GM12891 (cell line): ENCODE data around the gene AGBL1.

Experiments
- DNase-seq: peaks from one replicate; pipeline ENCODE4 v3.0.0; 2011; ENCODE audit warnings: low spot score; ENCODE audit not compliant: insufficient read length
- FAIRE-seq: peaks from 2 replicates; lab custom pipeline; 2011; peaks lifted over from hg19 to GRCh38; lab: Jason Lieb, UNC
- PAX5 ChIP-seq: IDR thresholded peaks from 2 replicates; pipeline ENCODE4 v1.6.1; 2011; ENCODE audit warnings: low read length, moderate library complexity, mild to moderate bottlenecking; ENCODE audit not compliant: insufficient read depth, severe bottlenecking
- POLR2A ChIP-seq: IDR thresholded peaks from 2 replicates; pipeline ENCODE4 v1.6.1; 2011; ENCODE audit warnings: low read depth, low read length, control low read depth
- POLR2AphosphoS5 ChIP-seq: IDR thresholded peaks from 2 replicates; pipeline ENCODE4 v1.6.1; 2011; ENCODE audit warnings: low read depth, low read length, control low read depth
- POU2F2 ChIP-seq: IDR thresholded peaks from 2 replicates; pipeline ENCODE4 v1.6.1; 2011; ENCODE audit warnings: low read depth, mild to moderate bottlenecking, control low read depth, low read length, moderate library complexity
- SPI1 ChIP-seq: IDR thresholded peaks from 2 replicates; pipeline ENCODE4 v1.6.1; 2011; ENCODE audit warnings: low read depth, low read length, control low read depth
- TAF1 ChIP-seq: IDR thresholded peaks from 2 replicates; pipeline ENCODE4 v1.6.1; 2011; ENCODE audit warnings: low read depth, low read length, control low read depth

Gene AGBL1

DNA sequence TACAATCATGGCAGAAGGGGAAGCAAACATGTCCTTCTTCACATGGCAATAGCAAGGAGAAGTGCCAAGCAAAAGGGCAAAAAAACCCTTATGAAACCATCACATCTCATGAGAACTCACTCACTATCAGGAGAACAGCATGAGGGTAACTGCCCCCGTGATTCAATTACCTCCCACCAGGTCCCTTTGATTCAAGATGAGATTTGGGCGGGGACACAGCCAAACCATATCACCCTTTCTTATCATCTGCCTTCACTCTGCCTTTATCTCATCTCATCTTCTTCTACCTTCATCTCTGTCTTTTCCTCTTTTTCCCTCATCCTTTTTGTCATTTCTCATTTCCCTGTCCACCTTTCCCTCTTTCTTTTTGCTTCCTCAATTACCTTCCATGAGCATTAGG is 149.6 kb downstream of the AGBL1 start:
- FAIRE-seq (no peak), DNase-seq (no peak)
- TF ChIP-seq PAX5 (no peak), POU2F2 (no peak), TAF1 (no peak), POLR2A (no peak), POLR2AphosphoS5 (no peak), SPI1 (no peak)

DNA sequence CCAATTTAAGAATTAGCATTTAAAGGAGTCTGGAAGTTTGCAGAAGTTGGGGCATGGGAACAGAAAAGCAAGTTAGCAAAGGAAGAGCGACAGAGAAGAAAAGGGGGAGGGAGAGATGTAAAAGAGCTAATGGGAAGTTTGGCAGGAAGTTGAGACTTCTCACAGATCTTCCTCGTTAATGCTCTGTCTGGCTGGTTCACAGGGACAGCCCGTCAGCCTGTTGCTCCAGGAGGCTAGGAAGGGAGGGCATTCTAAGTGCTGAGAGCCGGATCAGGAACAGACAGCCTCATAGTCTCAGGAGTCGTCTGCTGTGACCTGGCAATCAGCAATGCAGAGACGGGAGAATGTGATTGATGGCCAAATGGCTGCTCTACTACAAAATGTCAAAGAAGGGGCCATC is 150.3 kb downstream of the AGBL1 start:
- DNase-seq (no peak), FAIRE-seq (no peak)
- TF ChIP-seq SPI1 (no peak), POLR2AphosphoS5 (no peak), PAX5 (no peak), POU2F2 (no peak), TAF1 (no peak)

DNA sequence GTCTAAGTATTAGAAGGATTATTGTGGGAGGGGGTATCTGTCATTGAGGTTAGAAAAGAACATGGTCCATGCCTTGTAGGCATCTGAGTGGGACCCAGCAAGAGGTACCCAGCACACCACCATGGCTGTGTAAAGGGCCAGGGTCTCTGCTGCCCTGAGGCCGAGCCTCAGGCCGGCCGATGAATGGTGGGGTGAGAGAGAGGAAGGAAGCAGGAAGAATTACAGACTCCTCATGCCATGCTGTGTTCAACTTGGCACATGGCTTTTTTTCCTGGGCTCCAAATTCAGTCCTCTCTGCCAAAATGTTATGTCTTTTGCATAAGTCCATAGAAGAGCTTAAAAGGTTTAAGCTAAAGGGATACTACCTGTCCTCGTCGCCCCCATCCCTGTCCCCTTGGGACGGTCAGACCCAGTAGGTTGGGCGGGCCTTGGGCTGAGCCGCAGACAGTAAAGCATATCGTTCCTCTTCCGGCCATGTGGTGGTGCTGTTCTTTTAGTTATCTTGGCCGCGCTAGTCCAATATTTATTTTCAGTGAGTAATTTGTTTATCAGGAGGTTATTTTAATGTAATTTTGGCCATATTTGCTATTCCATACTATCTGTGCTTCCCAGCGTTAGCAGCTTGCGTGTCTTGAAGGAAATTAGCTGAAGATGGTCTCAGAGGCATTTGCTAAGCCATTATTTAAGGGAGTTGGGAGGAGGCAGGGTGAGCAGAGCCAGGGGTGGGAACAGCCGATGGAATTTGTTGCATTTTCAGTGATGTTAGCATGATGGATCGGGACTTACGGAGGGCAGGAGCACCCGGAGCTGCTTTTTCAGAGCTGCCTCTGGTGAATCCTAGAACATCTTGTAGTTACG is 152.4 kb downstream of the AGBL1 start:
- FAIRE-seq, result peak; percentile 58
- TF ChIP-seq TAF1 (no peak), PAX5 (no peak), POLR2A (no peak), SPI1 (no peak), POLR2AphosphoS5 (no peak), POU2F2 (no peak)
- peak; percentile 18 for DNase-seq

DNA sequence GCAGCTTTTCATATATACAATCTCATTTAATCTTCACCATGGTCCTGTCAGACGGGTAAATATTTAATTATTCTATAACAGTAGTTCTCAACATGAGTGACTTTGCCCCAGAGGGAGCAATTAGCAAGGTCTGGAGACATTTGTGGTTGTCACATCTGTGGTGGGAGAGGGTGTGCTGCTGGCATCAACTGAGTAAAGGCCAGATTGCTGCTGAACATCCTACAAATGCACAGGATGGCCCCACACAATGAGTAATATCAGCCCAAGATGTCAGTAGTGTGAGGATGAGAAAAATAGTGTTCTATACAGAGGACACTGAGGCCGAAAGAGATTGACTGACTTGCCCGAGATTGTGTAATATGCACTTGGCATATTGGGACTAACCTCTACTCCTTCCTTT is 156.0 kb downstream of the AGBL1 start:
- FAIRE-seq (no peak), DNase-seq (no peak)
- no peak for TF ChIP-seq POLR2A
- no peak for TF ChIP-seq SPI1
- no peak for TF ChIP-seq POU2F2
- TF ChIP-seq TAF1, result no peak
- no peak for TF ChIP-seq PAX5
- TF ChIP-seq POLR2AphosphoS5, result no peak

DNA sequence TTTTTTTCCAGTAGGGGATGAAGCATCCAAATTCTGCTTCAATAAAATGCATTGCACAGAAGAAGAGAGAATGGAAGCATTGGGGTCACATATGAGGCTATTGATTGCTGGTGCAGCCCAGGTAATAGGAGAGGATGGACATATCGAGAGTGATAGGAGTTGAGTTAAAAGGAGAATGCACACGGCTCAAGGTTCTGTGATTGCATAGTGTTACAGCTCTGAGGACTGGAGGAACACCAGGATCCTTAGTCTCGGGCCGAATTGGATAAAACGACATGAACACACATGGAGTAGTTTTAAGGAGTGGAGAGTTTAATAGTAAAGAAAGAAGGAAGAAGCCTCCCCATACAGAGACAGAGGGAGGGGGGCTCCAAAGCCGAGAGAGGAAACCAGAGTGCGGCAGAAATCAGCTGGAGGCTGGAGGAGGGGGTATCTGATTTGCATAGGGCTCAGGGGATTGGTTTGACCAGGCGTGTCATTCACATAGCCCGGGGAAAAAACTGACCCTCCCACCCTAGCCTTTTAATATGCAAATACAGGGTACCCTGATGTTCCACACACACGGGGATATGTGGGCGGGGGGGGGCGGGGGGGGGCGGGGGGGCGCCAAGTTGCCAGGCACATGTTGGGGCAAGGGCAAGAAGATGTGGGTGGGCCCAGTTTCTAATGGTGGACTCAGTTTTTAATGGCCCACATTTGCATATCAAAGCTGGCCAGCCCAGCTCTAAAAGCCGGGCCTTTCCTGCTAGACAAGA is 156.9 kb downstream of the AGBL1 start:
- FAIRE-seq (no peak), DNase-seq (no peak)
- no peak for TF ChIP-seq TAF1
- no peak for TF ChIP-seq POU2F2
- TF ChIP-seq SPI1, result no peak
- TF ChIP-seq POLR2A, result no peak
- no peak for TF ChIP-seq PAX5
- no peak for TF ChIP-seq POLR2AphosphoS5

DNA sequence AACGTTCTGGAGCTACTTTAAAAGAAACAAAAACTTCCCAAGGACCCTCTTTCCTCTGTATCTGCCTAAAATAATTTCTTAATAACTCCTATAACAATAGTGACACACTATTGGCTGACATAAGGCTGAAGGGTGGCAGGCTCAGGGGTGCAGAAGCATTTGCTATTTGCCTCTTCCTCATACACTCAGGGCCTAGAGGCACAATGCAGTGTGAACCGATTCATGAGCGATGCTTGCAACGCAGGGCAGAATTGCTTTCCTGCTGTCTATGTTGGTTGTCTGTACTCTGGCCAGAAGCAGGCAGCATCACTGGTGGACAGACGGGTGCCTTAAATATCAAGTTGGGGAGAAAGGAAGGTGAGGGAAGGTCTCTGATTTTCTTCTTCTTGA is 157.4 kb downstream of the AGBL1 start:
- TF ChIP-seq TAF1 (no peak), POLR2A (no peak), POU2F2 (no peak), PAX5 (no peak), POLR2AphosphoS5 (no peak), SPI1 (no peak)
- DNase-seq (no peak), FAIRE-seq (no peak)

DNA sequence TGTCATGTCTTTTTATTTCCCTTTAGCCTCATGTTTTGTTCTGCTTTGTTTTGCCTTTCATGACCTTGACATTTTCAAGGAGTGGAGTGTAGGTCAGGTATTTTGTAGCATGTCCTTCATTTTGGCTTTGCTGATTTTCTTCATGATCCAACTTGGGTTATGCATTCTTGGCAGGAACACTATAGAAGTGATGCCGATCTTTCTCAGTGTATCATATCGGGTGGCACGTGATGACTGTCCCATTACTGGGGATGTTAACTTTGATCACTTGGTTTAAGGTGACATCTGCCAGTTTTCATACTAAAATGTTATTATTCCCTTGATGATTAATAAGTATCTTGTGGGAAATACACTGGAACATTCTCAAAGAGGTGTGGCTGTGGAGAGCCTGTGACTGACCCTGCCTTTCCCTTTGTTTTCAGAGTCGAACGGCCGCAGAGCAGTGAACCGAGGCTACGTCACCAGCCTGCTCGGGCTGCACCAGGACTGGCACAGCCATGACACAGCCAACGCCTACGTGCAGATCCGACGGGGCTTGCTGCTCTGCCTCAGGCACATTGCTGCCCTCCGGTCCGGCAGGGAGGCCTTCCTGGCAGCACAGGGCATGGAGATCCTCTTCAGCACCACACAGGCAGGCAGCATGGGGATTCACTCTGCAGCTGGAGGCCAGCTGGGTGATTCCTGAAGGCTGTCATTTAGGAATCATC is 167.7 kb downstream of the AGBL1 start:
- no peak for FAIRE-seq

DNA sequence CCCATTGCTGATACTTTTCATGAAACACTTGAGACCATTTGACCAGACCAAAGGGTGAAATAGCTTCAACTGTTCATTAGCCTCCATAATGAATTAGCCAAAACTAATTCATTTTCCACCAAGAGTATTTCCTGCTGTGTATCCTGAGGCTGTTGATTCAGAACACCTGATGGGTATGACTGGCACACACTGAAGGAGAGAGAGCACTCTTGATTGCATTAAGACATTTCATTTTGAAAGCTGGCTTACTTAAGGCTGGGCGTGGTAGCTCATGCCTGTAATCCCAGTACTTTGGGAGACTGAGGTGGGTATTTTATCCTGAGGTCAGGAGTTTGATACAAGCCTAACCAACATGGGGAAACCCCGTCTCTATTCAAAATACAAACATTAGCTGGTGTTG is 175.6 kb downstream of the AGBL1 start:
- TF ChIP-seq POLR2A (no peak), POLR2AphosphoS5 (no peak), POU2F2 (no peak), PAX5 (no peak), SPI1 (no peak), TAF1 (no peak)

More for the DNA sequence above, 167.7 kb downstream of the AGBL1 start:
- DNase-seq, result no peak
- TF ChIP-seq POU2F2, result no peak
- TF ChIP-seq TAF1, result no peak
- TF ChIP-seq POLR2AphosphoS5, result no peak
- TF ChIP-seq POLR2A, result no peak
- no peak for TF ChIP-seq SPI1
- no peak for TF ChIP-seq PAX5

DNA sequence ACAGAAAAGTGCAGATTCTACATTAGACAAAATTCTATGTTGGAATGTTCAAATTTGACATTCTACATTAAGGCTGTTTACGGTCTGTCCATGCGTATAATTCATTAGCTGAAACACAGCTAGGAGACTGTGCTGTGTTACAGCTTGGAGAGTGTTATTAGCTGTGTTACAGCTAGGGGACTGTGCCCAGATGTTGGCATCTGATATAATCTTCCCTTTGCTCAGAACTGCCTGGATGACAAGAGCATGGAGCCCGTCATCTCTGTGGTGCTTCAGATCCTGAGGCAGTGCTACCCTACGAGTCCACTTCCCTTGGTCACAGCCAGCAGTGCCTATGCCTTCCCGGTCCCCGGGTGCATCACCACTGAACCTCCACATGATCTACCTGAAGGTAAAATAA is 177.0 kb downstream of the AGBL1 start:
- FAIRE-seq, result no peak
- DNase-seq, result no peak
- no peak for TF ChIP-seq POLR2A
- no peak for TF ChIP-seq TAF1
- no peak for TF ChIP-seq PAX5
- TF ChIP-seq POLR2AphosphoS5, result no peak
- TF ChIP-seq SPI1, result no peak
- TF ChIP-seq POU2F2, result no peak

More for the DNA sequence above, 175.6 kb downstream of the AGBL1 start:
- FAIRE-seq (no peak), DNase-seq (no peak)
